ENCODE data around the gene NUPR1.
"Not testable (repeated sequence)": the region's sequence is repeated elsewhere in the genome, so short reads cannot be mapped to it uniquely, and the experiment has no call there.

The NUPR1 gene

GRCh38 chr16:28500476-28501180, 38.1 kb downstream of the NUPR1 start:
- H2AFZ ChIP-seq (ENCODE audit: insufficient read depth, low read length, poor library complexity); H3K27me3 ChIP-seq (ENCODE audit: insufficient read depth, low read length); H3K79me1 ChIP-seq (ENCODE audit: low read length); H3K79me2 ChIP-seq (ENCODE audit: control insufficient read depth, insufficient read depth, low read length, poor library complexity); H3K14ac ChIP-seq (ENCODE audit: low read length); H3K18ac ChIP-seq (ENCODE audit: low read length); H2BK5ac ChIP-seq (ENCODE audit: low read depth, low read length, poor library complexity); H3K4ac ChIP-seq (ENCODE audit: low read depth, low read length); H3K4me2 ChIP-seq (ENCODE audit: low read length); H4K8ac ChIP-seq (ENCODE audit: low read depth, low read length); H4K12ac ChIP-seq (ENCODE audit: low read depth, low read length); H3K4me3 ChIP-seq (ENCODE audit: low read depth, low read length); H2AK5ac ChIP-seq (ENCODE audit: low read length); H3K23ac ChIP-seq (ENCODE audit: low read length); DNase-seq; H3K9me3 ChIP-seq (ENCODE audit: insufficient read depth, low read depth, low read length); H3K36me3 ChIP-seq (ENCODE audit: control insufficient read depth in 1 of 2, insufficient read depth in 2 of 2, low read length in 2 of 2); H2BK12ac ChIP-seq (ENCODE audit: low read length); H3K9ac ChIP-seq (ENCODE audit: low read length); H3K27ac ChIP-seq (ENCODE audit: low read depth, low read length); H4K91ac ChIP-seq (ENCODE audit: low read depth, low read length); H2BK120ac ChIP-seq (ENCODE audit: insufficient read depth, low read length, poor library complexity): not testable (repeated sequence)
- WGBS (ENCODE audit: extremely low coverage, insufficient coverage, insufficient read length), result 100% methylated on average over 1 of the region's 18 CpGs
- peaks cover 6 to 12% of the 10 kb centered on the region in 2 experiments for H3K4me1 ChIP-seq (ENCODE audit: control insufficient read depth in 1 of 2, insufficient read depth in 2 of 2, low read length in 2 of 2)

- Histone ChIP-seq H3K27me3 (ENCODE audit: insufficient read depth, low read length) (no peaks in the 10 kb centered on the region), H3K36me3 (ENCODE audit: control insufficient read depth in 1 of 2, insufficient read depth in 2 of 2, low read length in 2 of 2) (no peaks in the 10 kb centered on the region), H3K23ac (ENCODE audit: low read length) (no peak overlapping the region), H3K4me1 (ENCODE audit: control insufficient read depth in 1 of 2, insufficient read depth in 2 of 2, low read length in 2 of 2) (peaks cover 3 to 9% of the 10 kb centered on the region in 2 experiments), H4K8ac (ENCODE audit: low read depth, low read length) (no peak overlapping the region), H3K79me1 (ENCODE audit: low read length) (peaks cover 16% of the 10 kb centered on the region), H2BK5ac (ENCODE audit: low read depth, low read length, poor library complexity) (no peak overlapping the region), H4K12ac (ENCODE audit: low read depth, low read length) (no peak overlapping the region), H2BK12ac (ENCODE audit: low read length) (no peak overlapping the region), H2AFZ (ENCODE audit: insufficient read depth, low read length, poor library complexity) (no peak overlapping the region), H2BK120ac (ENCODE audit: insufficient read depth, low read length, poor library complexity) (no peak overlapping the region), H3K18ac (ENCODE audit: low read length) (no peak overlapping the region), H3K14ac (ENCODE audit: low read length) (no peak overlapping the region), H3K9me3 (ENCODE audit: insufficient read depth, low read depth, low read length) (peaks cover 3% of the 10 kb centered on the region), H3K4me2 (ENCODE audit: low read length) (no peak overlapping the region), H4K91ac (ENCODE audit: low read depth, low read length) (peak overlapping the region; percentile 21), H2AK5ac (ENCODE audit: low read length) (no peak overlapping the region), H3K79me2 (ENCODE audit: control insufficient read depth, insufficient read depth, low read length, poor library complexity) (no peaks in the 10 kb centered on the region), H3K4ac (ENCODE audit: low read depth, low read length) (no peak overlapping the region), H3K4me3 (ENCODE audit: low read depth, low read length) (no peak overlapping the region), H3K9ac (ENCODE audit: low read length) (no peak overlapping the region), H3K27ac (ENCODE audit: low read depth, low read length) (no peak overlapping the region)
- WGBS (ENCODE audit: extremely low coverage, insufficient coverage, insufficient read length), result no CpG with 5 or more reads among the region's 10 CpGs
- peak in 1 of 2 donors; percentile 59 for DNase-seq
These were observed 38.9 kb downstream of the NUPR1 start for GRCh38 chr16:28499854-28500253.

GRCh38 chr16:28498666-28499381, 40.0 kb downstream of the NUPR1 start:
- Histone ChIP-seq H2AFZ (ENCODE audit: insufficient read depth, low read length, poor library complexity) (no peak overlapping the region), H3K9me3 (ENCODE audit: insufficient read depth, low read depth, low read length) (peaks cover 3% of the 10 kb centered on the region), H4K8ac (ENCODE audit: low read depth, low read length) (no peak overlapping the region), H3K23ac (ENCODE audit: low read length) (no peak overlapping the region), H3K18ac (ENCODE audit: low read length) (no peak overlapping the region), H3K9ac (ENCODE audit: low read length) (no peak overlapping the region), H4K12ac (ENCODE audit: low read depth, low read length) (no peak overlapping the region), H2AK5ac (ENCODE audit: low read length) (peak overlapping the region; percentile 5), H3K27me3 (ENCODE audit: insufficient read depth, low read length) (no peaks in the 10 kb centered on the region), H3K27ac (ENCODE audit: low read depth, low read length) (no peak overlapping the region), H3K4me2 (ENCODE audit: low read length) (no peak overlapping the region), H2BK12ac (ENCODE audit: low read length) (no peak overlapping the region), H3K4me1 (ENCODE audit: control insufficient read depth in 1 of 2, insufficient read depth in 2 of 2, low read length in 2 of 2) (peaks cover 2 to 9% of the 10 kb centered on the region in 2 experiments), H3K4ac (ENCODE audit: low read depth, low read length) (no peak overlapping the region), H2BK120ac (ENCODE audit: insufficient read depth, low read length, poor library complexity) (no peak overlapping the region), H3K79me1 (ENCODE audit: low read length) (peaks cover 16% of the 10 kb centered on the region), H4K91ac (ENCODE audit: low read depth, low read length) (peak overlapping the region; percentile 31), H3K79me2 (ENCODE audit: control insufficient read depth, insufficient read depth, low read length, poor library complexity) (no peaks in the 10 kb centered on the region), H2BK5ac (ENCODE audit: low read depth, low read length, poor library complexity) (no peak overlapping the region), H3K36me3 (ENCODE audit: control insufficient read depth in 1 of 2, insufficient read depth in 2 of 2, low read length in 2 of 2) (no peaks in the 10 kb centered on the region), H3K4me3 (ENCODE audit: low read depth, low read length) (no peak overlapping the region), H3K14ac (ENCODE audit: low read length) (no peak overlapping the region)
- WGBS (ENCODE audit: extremely low coverage, insufficient coverage, insufficient read length), result no CpG with 5 or more reads among the region's 15 CpGs
- no peak for DNase-seq

- Histone ChIP-seq H3K4me3 (ENCODE audit: low read depth, low read length) (no peak overlapping the region), H3K4me2 (ENCODE audit: low read length) (no peak overlapping the region), H3K9ac (ENCODE audit: low read length) (no peak overlapping the region), H4K91ac (ENCODE audit: low read depth, low read length) (no peak overlapping the region), H3K79me2 (ENCODE audit: control insufficient read depth, insufficient read depth, low read length, poor library complexity) (no peaks in the 10 kb centered on the region), H2AFZ (ENCODE audit: insufficient read depth, low read length, poor library complexity) (no peak overlapping the region), H4K8ac (ENCODE audit: low read depth, low read length) (no peak overlapping the region), H3K27me3 (ENCODE audit: insufficient read depth, low read length) (no peaks in the 10 kb centered on the region), H4K12ac (ENCODE audit: low read depth, low read length) (no peak overlapping the region), H2BK12ac (ENCODE audit: low read length) (no peak overlapping the region), H2BK120ac (ENCODE audit: insufficient read depth, low read length, poor library complexity) (no peak overlapping the region), H3K14ac (ENCODE audit: low read length) (no peak overlapping the region), H3K79me1 (ENCODE audit: low read length) (peaks cover 16% of the 10 kb centered on the region), H3K4ac (ENCODE audit: low read depth, low read length) (no peak overlapping the region), H3K18ac (ENCODE audit: low read length) (no peak overlapping the region), H2AK5ac (ENCODE audit: low read length) (peak overlapping the region; percentile 5), H3K36me3 (ENCODE audit: control insufficient read depth in 1 of 2, insufficient read depth in 2 of 2, low read length in 2 of 2) (no peaks in the 10 kb centered on the region), H3K4me1 (ENCODE audit: control insufficient read depth in 1 of 2, insufficient read depth in 2 of 2, low read length in 2 of 2) (peaks cover 2 to 5% of the 10 kb centered on the region in 2 experiments), H2BK5ac (ENCODE audit: low read depth, low read length, poor library complexity) (no peak overlapping the region), H3K27ac (ENCODE audit: low read depth, low read length) (no peak overlapping the region), H3K23ac (ENCODE audit: low read length) (no peak overlapping the region), H3K9me3 (ENCODE audit: insufficient read depth, low read depth, low read length) (peaks cover 3% of the 10 kb centered on the region)
- no CpG with 5 or more reads among the region's 33 CpGs for WGBS (ENCODE audit: extremely low coverage, insufficient coverage, insufficient read length)
- no peak for DNase-seq
These were observed 40.7 kb downstream of the NUPR1 start for GRCh38 chr16:28497861-28498599.

Measured in trophoblast cell (in vitro differentiated cells and primary cell).